ENCODE measurements around the gene MRFAP1L1. TPM values are rescaled to one million over a fixed set of nuclear protein-coding genes. Genes with fewer than 3 reads are reported as not detected.

Gene MRFAP1L1
- total and polyA plus RNA-seq, 9 of the 15 experiments (the other 6 are each of a cell fraction or from before 2014, with no cell fraction given) = 37.6 to 111 (median 83.8) TPM

GRCh38 chr4:6660430-6660829, 49.2 kb downstream of the MRFAP1L1 start (continued):
- 0 out of 4 replicates have a peak, but pooled peaks of 1 of the 2 experiments have one; percentile 26 for TF ChIP-seq MLLT1 (IDR thresholded peaks at IDR 0.05)
- TF ChIP-seq E2F1 (CRISPR knock-in tag; IDR thresholded peaks at IDR 0.05) = no peak

GRCh38 chr4:6659897-6660296, 49.8 kb downstream of the MRFAP1L1 start:
- intact Hi-C loops (cut with micrococcal nuclease) (no loop called here), in situ Hi-C loops (cut with MboI) (no loop called here)
- H3K4me3 ChIP-seq = no peak overlapping the region
- ChIA-PET CTCF (ENCODE audit: low intra/inter-chr PET ratio) (no interaction called here), POLR2A (interaction anchor here (0.6 to 1.9 kb wide), 5 partner anchors 14 to 18 kb away, joined by 3 to 9 read pairs (median 4); a partner anchor contains a TSS)
- no peaks in the 10 kb centered on the region for H4K20me1 ChIP-seq (replicated peaks; ENCODE audit: control insufficient read depth, insufficient read depth, low read length)
- FAIRE-seq = peak; percentile 35
- BruUV-seq (replicated peaks) = no TSS peak
- TF ChIP-seq MYBL2 (IDR thresholded peaks at IDR 0.05; ENCODE audit: low read depth) = no peak
- TF ChIP-seq MYBL2 (CRISPR knock-in tag; IDR thresholded peaks at IDR 0.05; ENCODE audit: borderline replicate concordance) = no peak
- TF ChIP-seq ETV5 (CRISPR knock-in tag; IDR thresholded peaks at IDR 0.05; ENCODE audit: low read depth) = no peak
- TF ChIP-seq HMBOX1 (IDR thresholded peaks at IDR 0.05) = peak; percentile 92
- ATAC-seq = no peak
- no peaks in the 10 kb centered on the region for H3K9me3 ChIP-seq (replicated peaks; ENCODE audit: control insufficient read depth, insufficient read depth, low read depth, low read length)
- WGBS (ENCODE audit: insufficient coverage, low coverage, missing lambda C conversion rate) = 22% methylated on average over 2 of the region's 2 CpGs
- no peak overlapping the region for H3K9ac ChIP-seq (ENCODE audit: insufficient read depth in 1 of 2, low read depth in 2 of 2, low read length in 2 of 2)
- H3K79me2 ChIP-seq (ENCODE audit: control insufficient read depth, insufficient read depth, low read length) = no peaks in the 10 kb centered on the region
- H3K36me3 ChIP-seq (ENCODE audit: control insufficient read depth, insufficient read depth, low read length) = no peaks in the 10 kb centered on the region
- no peak overlapping the region for H3K27ac ChIP-seq (ENCODE audit: extremely low read depth, low read depth, low read length)
- H3K4me1 ChIP-seq (replicated peaks in 1 of 2; ENCODE audit: control insufficient read depth in 2 of 2, insufficient read depth in 2 of 2, low read length in 2 of 2) = peaks cover 0 to 27% of the 10 kb centered on the region in 2 experiments; a peak in 3 of 5 replicates
- no peak for DNase-seq (ENCODE audit: extremely low read depth in 1 of 4, low spot score in 3 of 4)
- no peak overlapping the region for H2AFZ ChIP-seq (ENCODE audit: low read depth, low read length)
- H3K9me1 ChIP-seq (ENCODE audit: control insufficient read depth, insufficient read depth, low read length) = no peaks in the 10 kb centered on the region
- no peak overlapping the region for H3K4me2 ChIP-seq (ENCODE audit: insufficient read depth, low read length)
- H3K27me3 ChIP-seq (ENCODE audit: control insufficient read depth in 2 of 2, insufficient read depth in 2 of 2, low read length in 2 of 2) = 0 out of 5 replicates have a peak, but pooled peaks cover 3 to 5% of the 10 kb centered on the region in 2 experiments
